ENCODE measurements around the gene MGST3. TPM values are rescaled to one million over a fixed set of nuclear protein-coding genes. Genes with fewer than 3 reads are reported as not detected.
A peak's percentile ranks its signal among the peaks of the same experiment; 100 is the strongest.
"Not testable (repeated sequence)": the region's sequence is repeated elsewhere in the genome, so short reads cannot be mapped to it uniquely, and the experiment has no call there.

The MGST3 gene
- total and polyA plus RNA-seq, 10 donors: 47.8 to 109 (median 78.1) TPM

- WGBS, 5 donors: 24 to 37% (median 33%) methylated on average over 3 of the region's 3 CpGs
- H3K4me1 ChIP-seq: peaks cover 0 to 31% (median 20%) of the 10 kb centered on the region in 6 donors
- peak overlapping the region; percentile 36 to 70 (median 50) for H3K4me3 ChIP-seq
- peaks cover 0 to 37% (median 12%) of the 10 kb centered on the region in 7 donors for H3K27me3 ChIP-seq (replicated peaks in 1 of 7)
- intact Hi-C loops (cut with DNase I; ENCODE audit: low total_unique reads): loop anchor here (10.0 kb wide), 1 partner anchor 454 kb away; no protein-coding TSS in a partner anchor
- no peaks in the 10 kb centered on the region for H3K36me3 ChIP-seq
- DNase-seq: no peak
- H3K9me3 ChIP-seq: no peaks in the 10 kb centered on the region
- no peak for TF ChIP-seq POLR2AphosphoS5 (IDR thresholded peaks at IDR 0.05)
- TF ChIP-seq, protein P1, sequence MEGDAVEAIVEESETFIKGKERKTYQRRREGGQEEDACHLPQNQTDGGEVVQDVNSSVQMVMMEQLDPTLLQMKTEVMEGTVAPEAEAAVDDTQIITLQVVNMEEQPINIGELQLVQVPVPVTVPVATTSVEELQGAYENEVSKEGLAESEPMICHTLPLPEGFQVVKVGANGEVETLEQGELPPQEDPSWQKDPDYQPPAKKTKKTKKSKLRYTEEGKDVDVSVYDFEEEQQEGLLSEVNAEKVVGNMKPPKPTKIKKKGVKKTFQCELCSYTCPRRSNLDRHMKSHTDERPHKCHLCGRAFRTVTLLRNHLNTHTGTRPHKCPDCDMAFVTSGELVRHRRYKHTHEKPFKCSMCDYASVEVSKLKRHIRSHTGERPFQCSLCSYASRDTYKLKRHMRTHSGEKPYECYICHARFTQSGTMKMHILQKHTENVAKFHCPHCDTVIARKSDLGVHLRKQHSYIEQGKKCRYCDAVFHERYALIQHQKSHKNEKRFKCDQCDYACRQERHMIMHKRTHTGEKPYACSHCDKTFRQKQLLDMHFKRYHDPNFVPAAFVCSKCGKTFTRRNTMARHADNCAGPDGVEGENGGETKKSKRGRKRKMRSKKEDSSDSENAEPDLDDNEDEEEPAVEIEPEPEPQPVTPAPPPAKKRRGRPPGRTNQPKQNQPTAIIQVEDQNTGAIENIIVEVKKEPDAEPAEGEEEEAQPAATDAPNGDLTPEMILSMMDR (IDR thresholded peaks at IDR 0.05 in 8 of 11, conservative IDR thresholded peaks at IDR 0.05 in 3 of 11): no peak
- TF ChIP-seq POLR2A (IDR thresholded peaks at IDR 0.05): no peak
- H3K27ac ChIP-seq: peak overlapping the region; percentile 11 to 87 (median 51)
Observed at GRCh38 chr1:165598676-165599059, 32.4 kb upstream of the MGST3 start.

GRCh38 chr1:165600793-165601192 is 30.2 kb upstream of the MGST3 start:
- no peaks in the 10 kb centered on the region for H3K9me3 ChIP-seq
- intact Hi-C loops (cut with DNase I; ENCODE audit: low total_unique reads): loop anchor here (2.0 to 10.0 kb wide), 2 partner anchors 94 to 314 kb away; partner anchors contain the start of gene ALDH9A1
- no peak for DNase-seq
- 39 to 57% (median 43%) methylated on average over 4 of the region's 4 CpGs for WGBS, 5 donors
- H3K4me1 ChIP-seq: peaks cover 0 to 31% (median 20%) of the 10 kb centered on the region in 6 donors
- H3K27me3 ChIP-seq (replicated peaks in 1 of 7): peaks cover 0 to 16% (median 5%) of the 10 kb centered on the region in 7 donors
- H3K27ac ChIP-seq: no peak overlapping the region
- no peaks in the 10 kb centered on the region for H3K36me3 ChIP-seq
- no peak overlapping the region for H3K4me3 ChIP-seq
- TF ChIP-seq POLR2AphosphoS5 (IDR thresholded peaks at IDR 0.05) (no peak), POLR2A (IDR thresholded peaks at IDR 0.05) (no peak)
- TF ChIP-seq, protein P1 (IDR thresholded peaks at IDR 0.05 in 8 of 11, conservative IDR thresholded peaks at IDR 0.05 in 3 of 11): no peak

GRCh38 chr1:165603810-165604209 is 27.2 kb upstream of the MGST3 start:
- peaks cover 0 to 13% (median 4%) of the 10 kb centered on the region in 6 donors for H3K4me1 ChIP-seq
- no peak overlapping the region for H3K27ac ChIP-seq
- no peak for DNase-seq
- H3K36me3 ChIP-seq: no peaks in the 10 kb centered on the region
- no peak overlapping the region for H3K4me3 ChIP-seq
- no peaks in the 10 kb centered on the region for H3K27me3 ChIP-seq (replicated peaks in 1 of 7)
- H3K9me3 ChIP-seq: no peaks in the 10 kb centered on the region
- WGBS, 5 donors: 70 to 90% (median 85%) methylated on average over 2 of the region's 2 CpGs
- intact Hi-C loops (cut with DNase I; ENCODE audit: low total_unique reads): loop anchor here (10.0 kb wide), 1 partner anchor 91 kb away; the partner anchor contains the start of gene ALDH9A1
- TF ChIP-seq POLR2A (IDR thresholded peaks at IDR 0.05) (no peak), POLR2AphosphoS5 (IDR thresholded peaks at IDR 0.05) (no peak)
- TF ChIP-seq, protein P1 (IDR thresholded peaks at IDR 0.05 in 8 of 11, conservative IDR thresholded peaks at IDR 0.05 in 3 of 11): no peak

GRCh38 chr1:165605246-165605645 is 25.8 kb upstream of the MGST3 start:
- TF ChIP-seq, protein P1 (IDR thresholded peaks at IDR 0.05 in 8 of 11, conservative IDR thresholded peaks at IDR 0.05 in 3 of 11): no peak
- no peak for TF ChIP-seq POLR2A (IDR thresholded peaks at IDR 0.05)
- TF ChIP-seq POLR2AphosphoS5 (IDR thresholded peaks at IDR 0.05): no peak
- Histone ChIP-seq H3K9me3 (no peaks in the 10 kb centered on the region), H3K27me3 (replicated peaks in 1 of 7) (peaks cover 0 to 9% (median 0%) of the 10 kb centered on the region in 7 donors), H3K4me1 (peaks cover 0 to 10% (median 3%) of the 10 kb centered on the region in 6 donors), H3K27ac (no peak overlapping the region), H3K4me3 (no peak overlapping the region), H3K36me3 (no peaks in the 10 kb centered on the region)
- intact Hi-C loops (cut with DNase I; ENCODE audit: low total_unique reads): loop anchor here (10.0 kb wide), 1 partner anchor 90 kb away; the partner anchor contains the start of gene ALDH9A1
- no peak for DNase-seq
- WGBS, 5 donors: 74 to 95% (median 90%) methylated on average over 4 of the region's 4 CpGs

DNA sequence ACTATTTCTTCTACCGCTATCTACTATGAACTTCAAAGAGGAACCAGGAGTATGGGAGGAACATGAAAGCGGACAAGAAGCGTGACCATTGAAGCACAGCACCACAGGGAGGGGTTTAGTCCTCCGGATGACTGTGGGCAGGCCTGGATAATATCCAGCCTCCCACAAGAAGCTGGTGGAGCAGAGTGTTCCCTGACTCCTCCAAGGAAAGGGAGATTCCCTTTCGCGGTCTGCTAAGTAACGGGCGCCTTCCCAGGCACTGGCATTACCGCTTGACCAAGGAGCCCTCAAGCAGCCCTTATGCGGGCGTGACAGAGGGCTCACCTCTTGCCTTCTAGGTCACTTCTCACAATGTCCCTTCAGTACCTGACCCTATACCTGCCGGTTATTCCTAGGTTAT is 24.4 kb upstream of the MGST3 start:
- H3K27ac ChIP-seq, DNase-seq, H3K9me3 ChIP-seq, H3K4me1 ChIP-seq, H3K4me3 ChIP-seq, H3K36me3 ChIP-seq: not testable (repeated sequence)
- intact Hi-C loops (cut with DNase I; ENCODE audit: low total_unique reads): loop anchor here (10.0 kb wide), 1 partner anchor 88 kb away; the partner anchor contains the start of gene ALDH9A1
- peaks cover 0 to 15% (median 4%) of the 10 kb centered on the region in 7 donors for H3K27me3 ChIP-seq (replicated peaks in 1 of 7)
- WGBS, 5 donors: 71 to 82% (median 78%) methylated on average over 12 of the region's 12 CpGs

Measured in spleen (tissue), 11 donors.